Neuron (in vitro differentiated cells): ENCODE data around the gene MESP2.
"Not testable (repeated sequence)": the region's sequence is repeated elsewhere in the genome, so short reads cannot be mapped to it uniquely, and the experiment has no call there.

Experiments
- H2AFZ ChIP-seq: one replicate; pipeline ENCODE4 v1.6.1; 2013; ENCODE audit warnings: low read depth, mild to moderate bottlenecking, inconsistent platforms, low read length, moderate library complexity
- H3K27me3 ChIP-seq: one replicate; pipeline ENCODE4 v1.6.1; 2013; ENCODE audit warnings: low read length; ENCODE audit not compliant: insufficient read depth
- H3K36me3 ChIP-seq: one replicate; pipeline ENCODE4 v1.6.1; 2013; ENCODE audit warnings: low read length; ENCODE audit not compliant: insufficient read depth
- H3K4me1 ChIP-seq: one replicate; pipeline ENCODE4 v1.6.1; 2013; ENCODE audit warnings: low read length; ENCODE audit not compliant: insufficient read depth
- H3K4me3 ChIP-seq: 2 replicates; pipeline ENCODE4 v1.5.1; 2013; ENCODE audit warnings: mild to moderate bottlenecking, low read length, moderate library complexity
- H3K9me3 ChIP-seq: one replicate; pipeline ENCODE4 v1.6.1; 2013; ENCODE audit warnings: low read length

MESP2 gene

GRCh38 chr15:89777073-89777751, 1.1 kb downstream of the MESP2 start:
- Histone ChIP-seq H3K4me1 (no peaks in the 10 kb centered on the region), H3K27me3 (peaks cover 7% of the 10 kb centered on the region), H3K4me3 (no peak overlapping the region), H2AFZ (peak overlapping the region; percentile 52), H3K9me3 (no peaks in the 10 kb centered on the region), H3K36me3 (no peaks in the 10 kb centered on the region)

DNA sequence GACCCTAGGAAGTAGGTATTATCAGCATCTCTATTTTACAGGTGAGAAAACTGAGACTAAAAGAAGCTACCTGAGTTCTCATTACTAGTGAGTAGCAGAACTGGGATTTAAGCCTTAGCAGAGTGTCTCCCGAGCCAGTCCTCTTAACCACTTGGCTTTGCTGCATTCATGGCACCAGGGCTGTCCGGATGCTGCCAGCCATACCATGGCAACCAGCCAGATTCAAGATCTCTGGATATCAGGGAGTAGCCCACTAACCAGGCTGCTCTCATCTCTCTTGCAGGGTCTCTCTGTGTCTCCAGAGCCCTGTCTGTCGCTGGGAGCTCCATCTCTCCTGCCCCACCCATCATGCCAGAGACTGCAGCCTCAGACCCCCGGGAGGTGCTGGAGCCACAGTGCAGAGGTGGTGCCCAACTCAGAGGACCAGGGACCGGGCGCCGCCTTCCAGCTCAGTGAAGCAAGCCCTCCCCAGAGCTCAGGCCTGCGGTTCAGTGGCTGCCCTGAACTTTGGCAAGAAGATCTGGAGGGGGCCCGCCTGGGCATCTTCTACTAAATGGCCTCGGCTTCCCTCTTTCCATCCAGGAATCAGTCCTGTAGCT, 1.7 kb downstream of the MESP2 start:
- Histone ChIP-seq H3K9me3 (no peaks in the 10 kb centered on the region), H3K36me3 (no peaks in the 10 kb centered on the region), H3K4me1 (no peaks in the 10 kb centered on the region), H3K27me3 (peaks cover 7% of the 10 kb centered on the region), H3K4me3 (no peak overlapping the region), H2AFZ (no peak overlapping the region)

GRCh38 chr15:89778861-89779260, 2.7 kb downstream of the MESP2 start:
- Histone ChIP-seq H2AFZ (no peak overlapping the region), H3K9me3 (no peaks in the 10 kb centered on the region), H3K4me3 (no peak overlapping the region), H3K27me3 (peaks cover 7% of the 10 kb centered on the region), H3K4me1 (no peaks in the 10 kb centered on the region), H3K36me3 (no peaks in the 10 kb centered on the region)

- no peak overlapping the region for H3K4me3 ChIP-seq
- no peaks in the 10 kb centered on the region for H3K36me3 ChIP-seq
- H3K4me1 ChIP-seq, result no peaks in the 10 kb centered on the region
These were observed 4.5 kb downstream of the MESP2 start for GRCh38 chr15:89780601-89781000.

DNA sequence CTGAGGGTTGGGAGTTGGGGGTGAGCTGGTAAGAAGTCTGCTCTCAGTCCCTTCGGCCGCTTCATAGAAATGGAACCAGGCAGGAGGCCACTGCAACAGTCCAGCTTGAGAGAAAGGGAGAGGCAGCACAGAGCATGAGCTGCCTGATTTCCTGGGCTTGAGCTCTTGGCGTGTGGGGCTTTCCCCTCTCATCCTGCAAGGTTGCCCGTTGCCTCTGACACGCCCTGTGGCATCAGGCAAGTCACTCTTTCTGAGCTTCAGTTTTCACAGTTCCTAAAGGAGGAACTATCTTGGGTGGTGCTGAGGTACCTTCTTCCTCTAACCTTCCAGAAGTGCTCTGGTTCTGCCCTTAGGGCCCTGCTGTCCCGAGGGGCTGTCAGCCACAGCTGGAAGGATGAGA, 4.9 kb downstream of the MESP2 start:
- Histone ChIP-seq H2AFZ (no peak overlapping the region), H3K36me3 (no peaks in the 10 kb centered on the region), H3K4me3 (no peak overlapping the region), H3K4me1 (no peaks in the 10 kb centered on the region), H3K27me3 (peaks cover 7% of the 10 kb centered on the region), H3K9me3 (no peaks in the 10 kb centered on the region)

More at GRCh38 chr15:89780601-89781000, 4.5 kb downstream of the MESP2 start:
- Histone ChIP-seq H2AFZ (no peak overlapping the region), H3K9me3 (no peaks in the 10 kb centered on the region), H3K27me3 (peaks cover 7% of the 10 kb centered on the region)

DNA sequence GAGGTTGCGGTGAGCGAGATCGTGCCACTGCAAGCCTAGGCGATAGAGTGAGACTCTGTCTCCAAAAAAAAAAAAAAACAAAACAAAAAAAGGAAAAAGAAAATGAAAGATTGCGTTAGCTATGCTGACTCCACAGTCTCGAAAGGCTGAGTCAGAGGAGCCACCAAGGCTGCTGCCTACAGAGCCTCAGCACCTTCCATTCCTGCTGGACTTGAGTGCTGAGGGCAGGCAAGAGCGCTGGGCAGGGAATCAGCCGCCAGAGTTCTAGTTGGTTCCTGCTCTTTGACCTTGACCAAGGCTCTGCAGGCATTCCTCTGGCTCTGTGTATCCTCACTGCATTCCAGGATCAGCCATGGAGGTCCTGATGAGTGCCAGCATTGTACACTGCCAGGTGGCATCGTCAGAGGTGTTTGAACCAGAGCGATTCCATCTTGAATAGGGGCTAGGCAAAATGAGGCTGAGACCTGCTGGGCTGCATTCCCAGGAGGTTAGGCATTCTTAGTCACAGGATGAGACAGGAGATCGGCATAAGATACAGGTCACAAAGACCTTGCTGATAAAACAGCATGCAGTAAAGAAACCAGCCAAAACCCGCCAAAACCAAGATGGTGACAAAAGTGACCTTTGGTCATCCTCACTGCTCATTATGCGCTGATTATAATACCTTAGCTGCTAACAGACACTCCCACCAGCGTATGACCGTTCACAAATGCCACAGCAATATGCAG, 5.9 kb downstream of the MESP2 start:
- Histone ChIP-seq H3K9me3 (no peaks in the 10 kb centered on the region), H3K27me3 (peaks cover 7% of the 10 kb centered on the region), H3K4me1 (no peaks in the 10 kb centered on the region)

GRCh38 chr15:89782619-89782950, 6.5 kb downstream of the MESP2 start:
- H3K4me1 ChIP-seq, H3K9me3 ChIP-seq, H3K36me3 ChIP-seq, H3K27me3 ChIP-seq, H2AFZ ChIP-seq, H3K4me3 ChIP-seq: not testable (repeated sequence)

More for the DNA sequence above, 5.9 kb downstream of the MESP2 start:
- Histone ChIP-seq H2AFZ (no peak overlapping the region), H3K4me3 (no peak overlapping the region), H3K36me3 (no peaks in the 10 kb centered on the region)

DNA sequence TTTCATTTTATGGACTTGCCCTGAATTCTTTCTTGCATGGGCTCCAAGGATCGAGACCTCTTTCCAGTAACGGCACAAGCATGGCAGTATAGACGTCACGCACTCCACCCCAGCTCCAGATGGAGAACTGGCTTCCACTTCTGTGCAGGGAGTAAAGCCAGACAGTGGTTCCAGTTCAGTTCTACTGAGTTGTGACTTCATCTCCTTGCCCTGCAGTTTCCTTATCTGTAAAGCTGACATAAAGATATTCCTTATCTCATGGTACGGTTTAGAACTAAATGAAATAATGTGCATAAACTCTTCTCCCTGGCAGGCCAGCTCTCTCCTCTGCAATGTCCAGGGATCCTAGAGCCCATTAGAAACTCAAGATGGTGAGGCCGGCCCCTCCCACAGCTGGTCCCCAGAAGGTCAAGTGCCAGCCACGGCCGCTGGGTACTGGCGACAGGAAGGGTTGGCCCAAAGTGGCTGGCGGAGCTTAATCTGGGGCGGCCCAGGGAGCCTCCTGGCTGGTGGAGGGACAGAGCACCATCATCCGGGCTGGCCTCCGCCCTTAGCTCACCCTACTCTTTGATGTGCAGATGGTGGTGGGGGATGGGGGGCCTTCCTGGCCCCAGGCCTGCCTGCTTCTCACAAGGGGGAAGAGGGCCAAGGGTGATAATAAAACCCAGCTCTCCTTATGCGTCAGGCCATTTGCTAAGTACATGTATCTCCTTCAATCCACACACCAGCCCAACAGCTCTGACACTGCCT, 7.2 kb downstream of the MESP2 start:
- H3K4me3 ChIP-seq, result no peak overlapping the region
- peaks cover 4% of the 10 kb centered on the region for H3K27me3 ChIP-seq
- H3K9me3 ChIP-seq, result peaks cover 6% of the 10 kb centered on the region
- no peak overlapping the region for H2AFZ ChIP-seq
- no peaks in the 10 kb centered on the region for H3K4me1 ChIP-seq
- H3K36me3 ChIP-seq, result no peaks in the 10 kb centered on the region

DNA sequence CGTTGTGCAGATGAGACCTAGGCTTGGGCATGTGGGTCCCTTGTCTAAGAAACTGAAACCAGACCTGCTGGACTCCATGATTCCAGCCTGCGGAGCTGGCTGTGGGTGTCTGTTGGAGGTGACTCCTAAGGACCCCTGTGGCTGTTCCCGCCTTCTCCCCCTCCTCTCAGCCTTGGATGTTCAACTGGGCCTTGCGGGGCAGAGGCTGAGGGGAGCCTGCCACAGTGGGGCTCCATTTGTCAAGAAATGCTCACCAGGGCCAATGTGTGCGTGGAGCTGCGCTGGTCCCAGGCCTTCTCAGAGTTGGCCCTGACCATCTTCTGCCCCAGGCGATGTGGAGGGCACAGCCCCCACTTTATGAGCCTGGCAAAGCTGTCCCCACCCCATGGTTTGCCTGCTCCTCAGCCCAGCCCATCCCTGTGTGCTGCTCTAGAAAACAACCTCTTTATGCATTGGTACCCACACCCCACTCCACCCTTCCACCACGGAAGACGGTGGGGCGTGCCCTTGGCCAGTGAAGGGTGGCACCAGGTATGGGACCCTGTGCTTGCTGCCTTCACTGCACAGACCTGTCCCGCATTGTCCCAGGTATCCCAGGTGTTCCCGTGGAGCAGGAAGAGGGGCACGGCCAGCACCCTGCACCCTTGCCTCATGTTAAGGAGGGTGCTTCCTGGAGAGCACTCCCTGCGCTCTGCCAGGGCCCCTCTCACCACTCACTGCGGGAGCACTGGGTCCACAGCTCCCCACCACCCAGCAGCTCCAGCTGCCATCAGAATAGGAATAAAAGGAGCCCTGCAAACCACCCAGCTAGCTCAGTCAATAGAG, 7.9 kb downstream of the MESP2 start:
- Histone ChIP-seq H3K4me3 (no peak overlapping the region), H3K36me3 (no peaks in the 10 kb centered on the region), H3K27me3 (no peaks in the 10 kb centered on the region), H2AFZ (no peak overlapping the region), H3K9me3 (peaks cover 6% of the 10 kb centered on the region), H3K4me1 (no peaks in the 10 kb centered on the region)

- peaks cover 6% of the 10 kb centered on the region for H3K9me3 ChIP-seq
- no peaks in the 10 kb centered on the region for H3K27me3 ChIP-seq
- H2AFZ ChIP-seq, result no peak overlapping the region
- no peaks in the 10 kb centered on the region for H3K4me1 ChIP-seq
- H3K4me3 ChIP-seq, result no peak overlapping the region
- no peaks in the 10 kb centered on the region for H3K36me3 ChIP-seq
These were observed 8.5 kb downstream of the MESP2 start for GRCh38 chr15:89784686-89784960.

GRCh38 chr15:89785064-89785773, 9.1 kb downstream of the MESP2 start:
- H3K9me3 ChIP-seq, result peaks cover 6% of the 10 kb centered on the region
- H3K36me3 ChIP-seq, result no peaks in the 10 kb centered on the region

DNA sequence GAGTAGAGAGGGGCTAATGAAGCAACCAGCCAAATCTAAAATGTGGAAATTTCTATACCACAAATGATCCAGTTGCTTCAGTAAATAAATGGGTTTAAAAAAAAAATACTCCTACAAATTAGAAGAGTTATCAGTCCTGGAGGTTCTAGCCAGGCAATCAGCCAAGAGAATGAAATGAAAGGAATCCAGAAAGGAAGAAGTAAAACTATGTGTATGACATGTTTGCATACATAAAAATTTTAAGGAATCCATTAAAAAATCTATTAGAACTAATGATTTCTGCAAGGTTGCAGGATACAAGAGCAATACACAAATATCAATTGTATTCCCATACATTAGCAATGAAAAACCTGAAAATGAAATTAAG, 9.6 kb downstream of the MESP2 start:
- H3K27me3 ChIP-seq, result no peaks in the 10 kb centered on the region
- H3K9me3 ChIP-seq, result peaks cover 6% of the 10 kb centered on the region
- no peaks in the 10 kb centered on the region for H3K36me3 ChIP-seq
- no peak overlapping the region for H3K4me3 ChIP-seq
- no peak overlapping the region for H2AFZ ChIP-seq
- H3K4me1 ChIP-seq, result no peaks in the 10 kb centered on the region

More at GRCh38 chr15:89785064-89785773, 9.1 kb downstream of the MESP2 start:
- H3K4me1 ChIP-seq, result no peaks in the 10 kb centered on the region
- H2AFZ ChIP-seq, result no peak overlapping the region
- H3K27me3 ChIP-seq, result no peaks in the 10 kb centered on the region
- H3K4me3 ChIP-seq, result no peak overlapping the region
